ENCODE measurements around the gene SIPA1L3. TPM values are rescaled to one million over a fixed set of nuclear protein-coding genes. Genes with fewer than 3 reads are reported as not detected.

The SIPA1L3 gene
- total RNA-seq, 4 donors from 2014 or later = 4.1 to 18.7 (median 6.1) TPM

DNA sequence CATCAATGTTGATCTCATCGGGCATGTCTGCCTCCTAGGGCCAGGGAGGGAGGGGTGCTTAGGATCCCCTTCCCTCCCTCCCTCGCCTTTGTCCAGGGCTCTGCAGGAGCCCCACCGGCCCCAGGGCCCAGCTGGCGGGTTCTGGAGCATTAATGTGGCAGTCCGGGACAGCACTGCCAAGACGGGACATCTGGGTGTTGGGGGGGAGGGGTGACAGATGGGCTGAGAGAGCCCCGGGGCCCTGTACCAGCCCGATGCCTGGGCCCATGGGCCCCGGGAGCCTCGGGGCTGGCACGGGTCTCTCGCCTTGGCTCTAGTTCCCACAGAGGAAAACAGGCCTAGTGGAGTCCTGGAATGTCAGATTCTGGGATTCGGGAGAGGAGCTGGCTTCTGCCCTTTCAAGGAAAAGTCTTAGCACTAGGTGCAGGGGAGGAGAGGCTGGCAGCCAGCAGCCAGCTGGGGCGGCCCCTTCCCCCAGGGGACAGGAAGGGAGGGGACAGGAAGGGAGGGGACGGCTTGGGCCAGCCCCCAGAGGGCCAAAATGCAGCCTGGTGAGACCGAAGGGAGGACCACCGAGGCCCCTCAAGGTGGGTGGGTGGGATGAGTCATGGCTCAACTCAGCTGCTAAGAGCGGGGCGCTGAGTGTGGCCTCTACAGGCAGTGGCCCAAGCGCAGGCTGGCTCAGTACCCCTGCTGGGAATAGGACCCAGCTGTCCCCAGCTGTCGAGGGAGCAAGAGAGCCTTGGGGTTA is 346.1 kb downstream of the SIPA1L3 start:
- Histone ChIP-seq H3K36me3 (no peaks in the 10 kb centered on the region), H3K27ac (peak overlapping the region; percentile 85 to 89 (median 88)), H3K4me1 (peaks cover 0 to 3% of the 10 kb centered on the region in 2 donors), H3K4me3 (peak overlapping the region; percentile 19 to 60 (median 38)), H3K27me3 (peaks cover 11 to 23% (median 15%) of the 10 kb centered on the region in 3 donors), H3K9me3 (no peaks in the 10 kb centered on the region)
- in situ Hi-C loops (cut with MboI; ENCODE audit: low sequenced_read_pairs in 4 of 4) (no loop called here), intact Hi-C loops (cut with DNase I; ENCODE audit: low total_unique reads) (no loop called here)
- DNase-seq (peak in 1 of 2 donors; percentile 18), ATAC-seq (no peak)
- TF ChIP-seq POLR2A (IDR thresholded peaks at IDR 0.05) = peak; percentile 23 to 28
- TF ChIP-seq, protein P1, sequence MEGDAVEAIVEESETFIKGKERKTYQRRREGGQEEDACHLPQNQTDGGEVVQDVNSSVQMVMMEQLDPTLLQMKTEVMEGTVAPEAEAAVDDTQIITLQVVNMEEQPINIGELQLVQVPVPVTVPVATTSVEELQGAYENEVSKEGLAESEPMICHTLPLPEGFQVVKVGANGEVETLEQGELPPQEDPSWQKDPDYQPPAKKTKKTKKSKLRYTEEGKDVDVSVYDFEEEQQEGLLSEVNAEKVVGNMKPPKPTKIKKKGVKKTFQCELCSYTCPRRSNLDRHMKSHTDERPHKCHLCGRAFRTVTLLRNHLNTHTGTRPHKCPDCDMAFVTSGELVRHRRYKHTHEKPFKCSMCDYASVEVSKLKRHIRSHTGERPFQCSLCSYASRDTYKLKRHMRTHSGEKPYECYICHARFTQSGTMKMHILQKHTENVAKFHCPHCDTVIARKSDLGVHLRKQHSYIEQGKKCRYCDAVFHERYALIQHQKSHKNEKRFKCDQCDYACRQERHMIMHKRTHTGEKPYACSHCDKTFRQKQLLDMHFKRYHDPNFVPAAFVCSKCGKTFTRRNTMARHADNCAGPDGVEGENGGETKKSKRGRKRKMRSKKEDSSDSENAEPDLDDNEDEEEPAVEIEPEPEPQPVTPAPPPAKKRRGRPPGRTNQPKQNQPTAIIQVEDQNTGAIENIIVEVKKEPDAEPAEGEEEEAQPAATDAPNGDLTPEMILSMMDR (IDR thresholded peaks at IDR 0.05 in 4 of 5, conservative IDR thresholded peaks at IDR 0.05 in 1 of 5) = no peak

DNA sequence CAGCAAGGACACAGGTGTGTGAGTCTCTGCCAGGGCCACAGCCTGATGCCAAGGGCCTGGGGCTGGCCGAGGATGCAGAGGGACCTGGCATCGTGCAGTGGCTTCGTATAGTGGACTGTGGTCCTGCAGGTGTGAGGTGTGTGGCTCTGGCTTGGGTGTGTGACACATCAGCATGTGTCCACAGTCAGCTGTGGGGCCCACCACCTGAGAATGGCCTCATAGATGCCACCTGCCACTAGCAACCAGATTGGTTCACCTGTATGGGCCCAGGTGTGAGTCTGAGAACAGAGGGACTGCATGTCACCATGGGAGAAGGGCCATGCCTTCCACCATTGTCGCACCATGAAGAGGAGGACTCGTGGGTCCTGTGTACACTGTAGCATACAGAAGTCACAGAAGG is 346.8 kb downstream of the SIPA1L3 start:
- H3K27me3 ChIP-seq = peaks cover 11 to 23% (median 15%) of the 10 kb centered on the region in 3 donors
- H3K36me3 ChIP-seq = no peaks in the 10 kb centered on the region
- H3K4me1 ChIP-seq = peaks cover 0 to 3% of the 10 kb centered on the region in 2 donors
- in situ Hi-C loops (cut with MboI; ENCODE audit: low sequenced_read_pairs in 4 of 4) = no loop called here
- peak overlapping the region in 2 of 4 donors; percentile 38 to 60 for H3K4me3 ChIP-seq
- DNase-seq (no peak), ATAC-seq (no peak)
- H3K9me3 ChIP-seq = no peaks in the 10 kb centered on the region
- intact Hi-C loops (cut with DNase I; ENCODE audit: low total_unique reads) = no loop called here
- TF ChIP-seq, protein P1 (IDR thresholded peaks at IDR 0.05 in 4 of 5, conservative IDR thresholded peaks at IDR 0.05 in 1 of 5) = no peak
- TF ChIP-seq POLR2A (IDR thresholded peaks at IDR 0.05) = no peak
- H3K27ac ChIP-seq = peak overlapping the region; percentile 85 to 89 (median 88)

DNA sequence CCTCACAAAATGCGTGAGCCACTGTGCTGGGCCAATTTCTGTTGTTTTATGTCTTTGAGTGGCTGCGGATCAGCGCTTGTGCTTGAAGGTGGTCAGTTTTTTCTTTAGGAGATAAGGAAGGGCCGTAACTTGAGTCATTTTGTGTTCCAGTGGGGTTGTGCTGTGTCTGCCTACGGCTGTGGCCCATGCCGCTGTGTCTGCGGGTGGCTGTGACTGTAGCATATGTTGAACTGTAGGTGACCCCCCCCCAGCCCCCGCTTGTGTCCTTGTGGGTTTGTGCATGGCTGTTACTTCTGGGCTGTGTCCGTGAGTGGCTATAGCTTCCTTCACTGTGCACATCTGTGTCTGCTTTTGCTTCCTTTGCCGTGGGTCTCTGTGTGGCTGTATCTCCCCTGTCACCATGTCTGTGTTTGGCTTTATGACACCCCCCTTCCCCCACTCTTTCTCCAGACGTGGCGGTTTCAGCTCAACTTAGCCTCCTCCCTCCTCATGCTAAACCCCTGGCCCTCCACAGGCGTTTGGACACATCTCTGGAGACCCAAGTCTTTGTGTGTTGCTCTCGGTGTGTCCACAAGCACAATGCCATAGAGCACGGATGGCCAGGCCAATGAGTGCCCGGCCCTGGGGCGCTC is 348.5 kb downstream of the SIPA1L3 start:
- Histone ChIP-seq H3K27me3 (peaks cover 11 to 23% (median 15%) of the 10 kb centered on the region in 3 donors), H3K27ac (peak overlapping the region; percentile 85 to 89 (median 88)), H3K36me3 (no peaks in the 10 kb centered on the region), H3K4me1 (peaks cover 0 to 2% of the 10 kb centered on the region in 2 donors), H3K4me3 (peak overlapping the region; percentile 41 to 61 (median 59)), H3K9me3 (no peaks in the 10 kb centered on the region)
- ATAC-seq = no peak
- intact Hi-C loops (cut with DNase I; ENCODE audit: low total_unique reads) (no loop called here), in situ Hi-C loops (cut with MboI; ENCODE audit: low sequenced_read_pairs in 4 of 4) (no loop called here)
- no peak for DNase-seq
- TF ChIP-seq, protein P1 (IDR thresholded peaks at IDR 0.05 in 4 of 5, conservative IDR thresholded peaks at IDR 0.05 in 1 of 5) = no peak
- no peak for TF ChIP-seq POLR2A (IDR thresholded peaks at IDR 0.05)

Other genes with a start within 250 kb of the SIPA1L3 start
- gene ZNF607, start 187.4 kb upstream of the SIPA1L3 start, total RNA-seq = 1 to 10 TPM in 3 of 4 donors, under 1 TPM in 1; 0.62 to 2.7 (median 1.5) TPM
- 10 to 100 TPM in 1 of 4 donors, 1 to 10 TPM in 3; 2.6 to 12.8 (median 5.6) TPM for gene ZNF573, start 127.6 kb upstream of the SIPA1L3 start, total RNA-seq
- gene WDR87, start 614 bp upstream of the SIPA1L3 start, total RNA-seq = not detected